Fibroblast of lung (primary cell): ENCODE measurements around the gene MYL10.

Experiments
- EZH2 ChIP-seq: IDR thresholded peaks from 2 replicates; pipeline ENCODE4 v1.5.1; 2012; ENCODE audit warnings: low read length, control low read depth, mild to moderate bottlenecking; ENCODE audit errors: missing control alignments
- TF ChIP-seq, protein P1 (sequence below), 2 donors: IDR thresholded peaks in 1 of 2; conservative IDR thresholded peaks in 1 of 2; 1 replicate in 1 of 2; 2 replicates in 1 of 2; pipeline ENCODE4 v1.5.1; 2011 to 2012; ENCODE audit warnings: low read length in 2 of 2, control low read depth in 1 of 2, inconsistent platforms in 1 of 2, low read depth in 1 of 2, mild to moderate bottlenecking in 1 of 2

- TF ChIP-seq, protein P1, sequence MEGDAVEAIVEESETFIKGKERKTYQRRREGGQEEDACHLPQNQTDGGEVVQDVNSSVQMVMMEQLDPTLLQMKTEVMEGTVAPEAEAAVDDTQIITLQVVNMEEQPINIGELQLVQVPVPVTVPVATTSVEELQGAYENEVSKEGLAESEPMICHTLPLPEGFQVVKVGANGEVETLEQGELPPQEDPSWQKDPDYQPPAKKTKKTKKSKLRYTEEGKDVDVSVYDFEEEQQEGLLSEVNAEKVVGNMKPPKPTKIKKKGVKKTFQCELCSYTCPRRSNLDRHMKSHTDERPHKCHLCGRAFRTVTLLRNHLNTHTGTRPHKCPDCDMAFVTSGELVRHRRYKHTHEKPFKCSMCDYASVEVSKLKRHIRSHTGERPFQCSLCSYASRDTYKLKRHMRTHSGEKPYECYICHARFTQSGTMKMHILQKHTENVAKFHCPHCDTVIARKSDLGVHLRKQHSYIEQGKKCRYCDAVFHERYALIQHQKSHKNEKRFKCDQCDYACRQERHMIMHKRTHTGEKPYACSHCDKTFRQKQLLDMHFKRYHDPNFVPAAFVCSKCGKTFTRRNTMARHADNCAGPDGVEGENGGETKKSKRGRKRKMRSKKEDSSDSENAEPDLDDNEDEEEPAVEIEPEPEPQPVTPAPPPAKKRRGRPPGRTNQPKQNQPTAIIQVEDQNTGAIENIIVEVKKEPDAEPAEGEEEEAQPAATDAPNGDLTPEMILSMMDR (conservative IDR thresholded peaks at IDR 0.05 in 1 of 2, IDR thresholded peaks at IDR 0.05 in 1 of 2; ENCODE audit: low read depth in 1 of 2, low read length in 2 of 2) = no peak
- TF ChIP-seq EZH2 = no peak
Observed at GRCh38 chr7:101617451-101618206, 11.5 kb downstream of the MYL10 start.
